SK-N-SH (cell line): ENCODE measurements around the gene GDF3.

Experiments
- CHD2 ChIP-seq: fragments of 150-350 bp; IDR thresholded peaks from 2 replicates; pipeline ENCODE4 v1.6.1; 2018; ENCODE audit warnings: low read length; ENCODE audit not compliant: partially characterized antibody
- CTCF ChIP-seq: fragments of 200-600 bp; sonication (generic); IDR thresholded peaks from 2 replicates; pipeline ENCODE4 v1.6.1; 2017; ENCODE audit warnings: antibody characterized with exemption, mild to moderate bottlenecking, moderate library complexity
- GABPA ChIP-seq: IDR thresholded peaks from 2 replicates; pipeline ENCODE4 v1.4.0; 2012; ENCODE audit warnings: low read depth, mild to moderate bottlenecking
- RCOR1 ChIP-seq: fragments of 150-350 bp; IDR thresholded peaks from 2 replicates; pipeline ENCODE4 v1.6.1; 2017; ENCODE audit warnings: antibody characterized with exemption, low read length
- SMC3 ChIP-seq: IDR thresholded peaks from 2 replicates; pipeline ENCODE4 v1.6.1; 2012; ENCODE audit warnings: low read depth, low read length, improper control_type of control experiment
- TEAD4 ChIP-seq: IDR thresholded peaks from 2 replicates; pipeline ENCODE4 v1.4.0; 2012; ENCODE audit warnings: mild to moderate bottlenecking, borderline replicate concordance; ENCODE audit not compliant: insufficient read depth
- TF ChIP-seq, protein P1 (sequence below): IDR thresholded peaks from 2 replicates; pipeline ENCODE4 v1.4.0; 2012; ENCODE audit warnings: low read depth, borderline replicate concordance
- TF ChIP-seq, protein P2 (sequence below): IDR thresholded peaks from 2 replicates; pipeline ENCODE4 v1.6.1; 2012; ENCODE audit warnings: mild to moderate bottlenecking, low read depth, low read length, moderate library complexity

DNA sequence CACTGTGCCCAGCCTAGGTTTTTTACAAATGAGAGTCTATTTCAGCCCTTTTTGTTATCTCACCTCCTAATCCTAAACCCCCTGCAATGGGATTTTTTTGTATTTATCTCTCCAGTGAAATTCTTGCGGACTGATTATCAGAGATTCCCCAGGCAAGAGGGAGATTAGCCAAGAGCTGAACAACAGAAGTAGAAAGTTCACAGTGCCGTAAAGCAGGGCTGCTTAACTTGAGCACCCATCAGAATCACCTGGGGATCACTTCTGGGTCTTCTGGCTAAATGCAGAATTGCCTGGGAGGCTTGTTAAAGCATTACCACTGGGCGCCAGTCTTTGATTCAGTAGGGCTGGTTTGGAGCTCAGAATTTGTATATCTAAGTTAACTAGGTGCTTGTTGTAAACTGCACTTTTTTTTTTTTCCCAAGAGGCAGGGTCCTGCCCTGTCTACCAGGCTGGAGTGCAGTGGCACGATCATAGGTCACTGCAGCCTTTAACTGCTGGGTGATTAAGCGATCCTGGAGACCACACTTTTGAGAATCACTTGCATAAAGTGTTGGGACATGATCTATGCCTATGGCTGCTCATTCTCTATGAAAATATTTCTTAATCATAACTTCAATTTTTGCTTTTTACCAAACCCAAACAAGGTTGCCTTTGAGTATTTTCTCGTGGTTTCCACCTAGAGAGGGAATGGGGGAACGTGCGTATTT, 14.5 kb upstream of the GDF3 start:
- TF ChIP-seq CHD2 (no peak), SMC3 (no peak), RCOR1 (no peak), CTCF (no peak), TEAD4 (no peak), GABPA (no peak)
- TF ChIP-seq, protein P1, sequence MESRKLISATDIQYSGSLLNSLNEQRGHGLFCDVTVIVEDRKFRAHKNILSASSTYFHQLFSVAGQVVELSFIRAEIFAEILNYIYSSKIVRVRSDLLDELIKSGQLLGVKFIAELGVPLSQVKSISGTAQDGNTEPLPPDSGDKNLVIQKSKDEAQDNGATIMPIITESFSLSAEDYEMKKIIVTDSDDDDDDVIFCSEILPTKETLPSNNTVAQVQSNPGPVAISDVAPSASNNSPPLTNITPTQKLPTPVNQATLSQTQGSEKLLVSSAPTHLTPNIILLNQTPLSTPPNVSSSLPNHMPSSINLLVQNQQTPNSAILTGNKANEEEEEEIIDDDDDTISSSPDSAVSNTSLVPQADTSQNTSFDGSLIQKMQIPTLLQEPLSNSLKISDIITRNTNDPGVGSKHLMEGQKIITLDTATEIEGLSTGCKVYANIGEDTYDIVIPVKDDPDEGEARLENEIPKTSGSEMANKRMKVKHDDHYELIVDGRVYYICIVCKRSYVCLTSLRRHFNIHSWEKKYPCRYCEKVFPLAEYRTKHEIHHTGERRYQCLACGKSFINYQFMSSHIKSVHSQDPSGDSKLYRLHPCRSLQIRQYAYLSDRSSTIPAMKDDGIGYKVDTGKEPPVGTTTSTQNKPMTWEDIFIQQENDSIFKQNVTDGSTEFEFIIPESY: no peak
- TF ChIP-seq, protein P2, sequence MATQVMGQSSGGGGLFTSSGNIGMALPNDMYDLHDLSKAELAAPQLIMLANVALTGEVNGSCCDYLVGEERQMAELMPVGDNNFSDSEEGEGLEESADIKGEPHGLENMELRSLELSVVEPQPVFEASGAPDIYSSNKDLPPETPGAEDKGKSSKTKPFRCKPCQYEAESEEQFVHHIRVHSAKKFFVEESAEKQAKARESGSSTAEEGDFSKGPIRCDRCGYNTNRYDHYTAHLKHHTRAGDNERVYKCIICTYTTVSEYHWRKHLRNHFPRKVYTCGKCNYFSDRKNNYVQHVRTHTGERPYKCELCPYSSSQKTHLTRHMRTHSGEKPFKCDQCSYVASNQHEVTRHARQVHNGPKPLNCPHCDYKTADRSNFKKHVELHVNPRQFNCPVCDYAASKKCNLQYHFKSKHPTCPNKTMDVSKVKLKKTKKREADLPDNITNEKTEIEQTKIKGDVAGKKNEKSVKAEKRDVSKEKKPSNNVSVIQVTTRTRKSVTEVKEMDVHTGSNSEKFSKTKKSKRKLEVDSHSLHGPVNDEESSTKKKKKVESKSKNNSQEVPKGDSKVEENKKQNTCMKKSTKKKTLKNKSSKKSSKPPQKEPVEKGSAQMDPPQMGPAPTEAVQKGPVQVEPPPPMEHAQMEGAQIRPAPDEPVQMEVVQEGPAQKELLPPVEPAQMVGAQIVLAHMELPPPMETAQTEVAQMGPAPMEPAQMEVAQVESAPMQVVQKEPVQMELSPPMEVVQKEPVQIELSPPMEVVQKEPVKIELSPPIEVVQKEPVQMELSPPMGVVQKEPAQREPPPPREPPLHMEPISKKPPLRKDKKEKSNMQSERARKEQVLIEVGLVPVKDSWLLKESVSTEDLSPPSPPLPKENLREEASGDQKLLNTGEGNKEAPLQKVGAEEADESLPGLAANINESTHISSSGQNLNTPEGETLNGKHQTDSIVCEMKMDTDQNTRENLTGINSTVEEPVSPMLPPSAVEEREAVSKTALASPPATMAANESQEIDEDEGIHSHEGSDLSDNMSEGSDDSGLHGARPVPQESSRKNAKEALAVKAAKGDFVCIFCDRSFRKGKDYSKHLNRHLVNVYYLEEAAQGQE: no peak
